HG02870 (cell line): Measurements from ENCODE around the gene PLEKHA8.

Experiments used
- ATAC-seq: cut with Tn5 transposase; IDR thresholded peaks from one replicate; pipeline ENCODE4 v1.9.1; 2021; ENCODE audit warnings: mild to moderate bottlenecking, moderate library complexity; ENCODE audit not compliant: unreplicated experiment

Gene PLEKHA8

DNA sequence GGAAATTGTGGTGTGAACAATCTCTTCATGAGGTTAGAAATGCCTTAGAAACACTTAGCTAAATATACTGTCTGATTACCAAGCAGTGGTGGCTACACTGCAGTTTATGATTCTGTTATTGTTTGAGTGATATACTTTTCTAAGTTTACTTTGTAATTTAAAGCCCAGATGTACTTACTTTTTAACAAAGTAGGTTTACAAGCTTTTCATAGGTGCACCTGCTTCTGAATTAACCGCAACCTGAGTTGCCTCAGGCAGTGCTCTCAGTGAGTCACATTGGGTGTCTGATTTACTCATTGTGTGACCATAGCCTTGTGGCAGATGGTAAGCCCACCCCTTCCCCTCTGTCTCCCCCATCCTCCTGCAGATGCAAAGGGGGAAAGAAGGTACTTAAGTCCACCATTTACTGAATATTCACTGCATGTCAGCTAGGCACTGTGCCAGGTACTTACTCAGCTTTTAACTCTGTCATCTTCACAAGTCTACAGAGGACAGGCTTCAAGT is 115.6 kb downstream of the PLEKHA8 start:
- ATAC-seq: peak; percentile 80

DNA sequence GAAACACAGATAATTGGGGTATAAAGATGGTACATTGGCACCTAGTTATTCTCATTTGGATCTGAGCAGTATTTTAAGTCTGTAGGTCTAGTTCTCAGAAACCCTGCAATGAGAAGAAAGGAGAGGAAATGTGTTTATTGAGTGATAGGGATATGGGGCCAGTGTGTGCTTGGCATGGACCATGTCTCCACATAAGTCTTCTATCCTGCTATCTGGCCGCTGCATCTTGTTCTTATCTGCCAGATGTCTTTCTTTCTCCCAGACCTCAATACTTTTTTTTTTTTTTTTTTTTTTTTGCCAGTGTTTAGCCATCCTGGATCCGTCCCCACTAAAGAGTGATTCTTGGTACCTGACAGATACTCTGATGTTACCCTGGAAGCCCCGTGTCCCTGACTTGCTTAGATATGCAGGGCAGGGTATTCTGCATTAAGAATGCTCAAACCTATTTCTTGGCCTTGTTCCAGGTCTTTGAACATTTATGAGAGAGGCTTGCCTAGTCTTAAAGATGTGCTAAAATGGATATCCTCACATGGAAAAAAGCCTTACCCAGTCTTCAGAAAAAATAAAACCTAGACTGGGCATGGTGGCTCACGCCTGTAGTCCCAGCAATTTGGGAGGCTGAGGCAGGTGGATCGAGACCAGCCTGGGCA is 116.6 kb downstream of the PLEKHA8 start:
- no peak for ATAC-seq

DNA sequence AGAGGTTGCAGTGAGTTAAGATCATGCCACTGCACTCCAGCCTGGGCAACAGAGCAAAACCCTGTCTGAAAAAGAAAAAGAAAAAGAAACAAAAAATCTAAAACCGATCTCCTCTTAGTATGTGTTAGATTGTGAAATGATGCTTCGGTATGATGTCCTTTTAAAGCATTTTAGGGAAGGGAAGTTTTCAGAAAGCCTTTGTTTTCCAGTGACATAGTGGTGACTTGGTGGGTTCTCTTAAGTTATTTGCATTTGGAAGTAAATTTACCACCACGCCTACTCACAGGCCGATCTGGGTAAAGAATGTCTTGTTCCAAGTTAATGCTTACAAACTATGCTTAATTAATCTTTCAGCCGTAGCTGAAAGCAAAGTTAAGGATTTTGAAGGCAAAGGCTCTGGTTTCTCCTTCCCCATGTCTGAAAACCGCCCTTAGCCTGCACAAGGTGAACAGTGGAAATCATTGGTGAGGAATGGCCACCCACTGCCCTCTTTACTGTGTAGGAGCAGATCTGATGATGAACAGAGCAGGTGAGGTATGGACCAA is 117.3 kb downstream of the PLEKHA8 start:
- ATAC-seq: no peak

DNA sequence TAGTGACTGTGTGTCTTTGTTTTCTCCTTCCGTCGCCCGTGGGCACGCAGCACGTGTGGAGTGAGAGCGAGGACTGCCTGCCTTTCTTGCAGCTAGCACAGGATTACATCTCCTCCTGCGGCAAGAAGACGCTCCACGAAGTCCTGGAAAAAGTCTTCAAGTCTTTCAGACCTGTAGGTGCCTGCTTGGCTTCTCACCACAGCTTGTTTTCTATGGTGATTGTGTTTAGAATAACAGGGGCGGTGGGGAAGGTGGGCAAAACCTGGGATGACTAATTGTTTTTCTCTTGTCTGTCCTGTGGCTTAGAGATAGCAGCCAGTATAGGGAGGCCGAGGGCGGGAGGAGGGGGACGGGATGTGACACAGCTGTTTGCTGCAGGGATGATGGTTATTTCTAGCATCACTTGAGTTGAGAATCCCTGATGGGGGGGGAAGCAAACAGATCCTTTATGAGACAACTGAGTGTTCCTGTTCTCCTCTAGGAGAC is 118.0 kb downstream of the PLEKHA8 start:
- no peak for ATAC-seq

DNA sequence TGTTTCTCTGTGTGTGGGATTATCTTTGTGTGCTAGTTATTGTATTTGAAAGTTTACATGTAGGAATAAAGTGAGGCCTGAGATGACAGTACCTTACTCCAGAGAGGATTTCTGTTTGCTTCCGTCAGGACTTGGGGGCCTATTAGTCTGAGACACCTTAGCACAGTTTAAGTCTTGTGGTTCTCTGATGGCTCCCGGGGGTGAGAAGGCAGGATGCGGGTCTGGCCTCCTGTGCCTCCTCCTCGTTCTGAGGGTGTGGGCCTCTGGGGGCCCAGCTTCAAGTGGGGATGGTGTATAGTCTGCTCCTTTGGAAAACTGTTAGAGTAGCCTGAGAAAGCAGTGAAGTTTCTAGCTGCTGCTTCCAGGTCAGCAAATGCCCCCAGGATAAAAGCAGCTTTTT is 119.0 kb downstream of the PLEKHA8 start:
- ATAC-seq: no peak

DNA sequence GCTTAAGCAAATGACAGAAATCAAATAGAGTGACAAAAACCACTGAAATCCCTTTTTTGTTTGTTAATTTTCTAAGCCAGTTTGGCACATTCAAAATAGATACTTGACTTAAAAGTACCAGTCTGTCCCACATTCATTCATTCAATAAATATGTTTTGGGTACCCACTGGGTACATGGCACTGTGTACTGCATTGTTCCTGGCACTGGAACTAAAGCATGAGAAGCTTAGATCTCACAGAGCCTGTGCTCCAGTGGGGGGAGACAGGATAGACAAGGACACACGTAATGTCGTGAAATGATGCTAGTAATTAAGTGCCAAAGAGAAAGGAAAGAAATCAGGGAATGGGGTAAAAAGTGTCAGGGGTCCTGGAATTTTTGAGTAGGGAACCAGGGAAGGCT is 119.6 kb downstream of the PLEKHA8 start:
- ATAC-seq: no peak

DNA sequence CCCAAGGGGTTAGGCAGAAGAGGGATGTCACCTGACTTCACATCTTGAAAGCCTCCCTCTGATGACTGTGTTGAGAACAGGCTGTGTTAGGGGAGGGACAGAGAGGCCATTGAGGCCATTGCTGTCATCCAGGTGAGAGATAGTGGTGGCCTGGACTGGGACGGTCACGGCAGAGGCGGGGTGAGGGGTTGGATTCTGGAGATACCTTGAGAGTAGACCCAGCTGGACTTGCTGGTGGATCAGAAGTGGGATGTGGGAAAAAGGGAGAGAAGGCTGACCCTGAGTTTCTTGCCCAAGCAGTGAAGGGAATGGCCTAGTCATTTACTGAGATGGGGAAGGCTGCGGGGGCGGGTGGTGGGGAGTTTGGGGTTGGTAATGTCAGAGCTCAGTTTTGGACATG is 120.2 kb downstream of the PLEKHA8 start:
- no peak for ATAC-seq

DNA sequence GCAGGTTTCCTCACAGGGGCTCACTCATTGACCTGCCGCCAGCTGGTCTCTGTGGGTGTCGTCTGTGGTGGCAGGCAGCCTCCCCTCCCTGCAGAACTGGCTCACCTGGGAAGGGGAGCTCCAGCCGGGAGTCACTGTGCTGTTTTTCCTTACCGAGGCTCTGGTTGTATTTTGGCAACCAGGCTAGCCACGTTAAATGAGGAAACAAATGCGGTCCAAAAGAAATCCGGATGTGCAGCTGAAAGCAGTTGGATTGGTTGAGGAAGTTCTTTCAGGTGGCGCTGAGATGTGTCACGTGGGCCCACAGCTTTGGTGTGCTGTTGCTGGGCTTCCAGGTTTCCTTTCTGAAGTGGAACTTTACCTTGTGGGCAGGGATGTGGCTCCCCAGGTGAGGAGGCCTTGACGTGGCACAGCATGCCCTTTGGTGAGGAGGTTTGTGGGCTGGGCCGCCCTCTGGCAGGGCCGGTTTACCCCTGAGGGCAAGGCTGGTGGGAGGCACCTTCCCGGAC is 120.8 kb downstream of the PLEKHA8 start:
- peak; percentile 43 for ATAC-seq

DNA sequence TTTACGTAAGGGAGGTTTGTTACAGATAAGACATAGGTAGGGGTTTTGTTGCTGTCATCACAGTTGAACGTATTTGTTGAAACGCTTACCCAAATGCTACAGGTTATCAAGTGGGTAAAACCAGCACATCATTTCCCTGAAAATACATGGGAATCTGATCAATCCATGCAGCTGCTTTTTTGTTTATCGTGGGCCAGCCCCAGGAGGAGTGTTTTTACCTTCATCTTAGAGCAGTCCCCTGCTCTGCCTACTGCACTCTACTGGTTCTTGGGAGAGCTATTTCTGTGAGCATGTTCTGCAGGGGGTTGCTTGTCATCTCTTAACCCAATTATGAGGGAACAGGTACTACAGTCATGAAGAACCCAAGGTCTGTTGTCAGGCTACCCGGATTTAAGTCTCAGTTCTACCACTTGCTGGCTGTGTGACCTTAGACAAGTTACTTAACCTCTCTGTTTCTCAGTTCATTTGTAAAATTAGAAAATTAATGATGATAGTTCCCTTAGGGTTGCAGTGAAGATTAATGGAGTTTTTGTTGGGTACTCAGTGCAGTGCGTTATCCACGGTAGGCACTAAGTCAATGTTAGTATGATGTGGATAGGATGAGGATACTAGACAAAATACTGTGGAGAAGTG is 121.5 kb downstream of the PLEKHA8 start:
- no peak for ATAC-seq

DNA sequence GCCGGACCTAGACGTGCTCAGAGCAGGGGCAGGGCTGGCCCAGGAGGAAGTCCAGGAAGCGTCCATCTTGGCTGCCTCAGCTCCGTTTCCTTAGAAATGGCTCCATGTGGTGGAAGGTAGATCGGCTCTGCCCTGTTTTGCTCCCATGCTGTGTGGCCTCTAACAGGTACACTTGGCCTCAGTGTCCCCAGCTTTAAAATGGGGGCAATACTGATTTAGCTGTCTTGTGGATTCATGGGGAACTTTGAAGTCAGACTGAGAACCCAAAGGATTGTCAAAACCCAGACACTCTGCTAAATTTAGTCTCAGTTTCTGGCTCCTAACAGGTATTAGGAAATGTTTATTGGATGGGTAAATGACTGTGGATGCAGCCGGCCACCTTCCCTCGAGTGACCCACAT is 122.5 kb downstream of the PLEKHA8 start:
- no peak for ATAC-seq

DNA sequence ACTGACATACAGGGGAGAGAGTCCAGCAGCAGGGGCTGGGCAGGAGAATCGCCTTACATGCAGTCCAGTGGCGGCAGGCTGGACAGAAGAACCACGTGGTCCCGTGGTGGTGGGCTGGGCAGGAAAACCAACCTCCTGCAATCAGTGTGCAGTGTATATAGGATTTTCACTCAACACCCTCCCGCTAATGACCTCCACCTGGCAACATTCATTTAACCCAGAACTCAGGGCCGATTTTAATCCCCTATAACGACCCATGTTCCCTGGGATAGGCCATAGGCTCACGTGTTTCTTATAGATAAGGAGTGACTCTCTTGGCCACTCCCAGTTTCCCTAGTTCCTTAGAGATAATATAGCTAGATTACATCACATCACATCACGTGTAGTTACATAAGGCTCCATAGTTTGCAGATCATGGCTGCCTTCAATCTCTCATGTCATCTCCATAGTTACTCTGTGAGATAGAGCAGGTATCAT is 125.9 kb downstream of the PLEKHA8 start:
- no peak for ATAC-seq

DNA sequence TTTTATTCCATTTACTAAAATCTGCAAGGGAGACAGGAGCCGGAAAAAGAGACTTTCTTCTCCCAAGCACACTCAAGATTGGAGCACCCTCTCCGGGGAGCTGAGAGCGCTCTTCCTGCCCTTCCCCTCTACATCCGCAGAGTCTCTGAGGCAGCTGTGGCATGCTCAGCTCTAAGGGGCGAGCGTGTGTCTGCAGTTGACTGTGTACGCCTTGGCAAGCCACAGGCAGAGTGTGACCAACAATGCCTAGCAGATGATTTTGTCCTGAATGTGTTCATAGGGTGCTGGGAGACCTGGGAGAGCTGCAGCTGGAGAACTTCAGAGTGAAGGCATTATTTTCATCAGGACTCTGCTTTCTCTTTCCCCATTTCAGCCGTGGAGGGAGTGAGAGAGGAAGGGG is 127.3 kb downstream of the PLEKHA8 start:
- ATAC-seq: no peak

DNA sequence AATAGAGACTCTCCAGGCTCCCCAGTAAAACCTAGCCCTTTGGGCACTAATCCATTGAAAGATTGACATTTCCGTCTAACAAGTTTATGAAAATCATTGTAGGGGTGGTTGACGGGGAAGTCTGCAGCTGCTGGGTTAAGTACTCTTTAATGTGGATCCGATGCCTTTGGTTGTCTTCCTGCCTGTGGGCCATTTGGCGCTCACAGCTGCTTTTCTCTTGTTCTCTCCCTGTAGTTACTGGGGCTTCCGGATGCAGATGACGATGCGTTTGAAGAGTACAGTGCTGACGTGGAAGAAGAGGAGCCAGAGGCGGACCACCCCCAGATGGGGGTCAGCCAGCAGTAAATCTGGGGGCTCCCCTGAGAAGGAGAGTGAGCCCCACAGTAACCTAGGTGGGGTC is 129.0 kb downstream of the PLEKHA8 start:
- ATAC-seq: no peak

DNA sequence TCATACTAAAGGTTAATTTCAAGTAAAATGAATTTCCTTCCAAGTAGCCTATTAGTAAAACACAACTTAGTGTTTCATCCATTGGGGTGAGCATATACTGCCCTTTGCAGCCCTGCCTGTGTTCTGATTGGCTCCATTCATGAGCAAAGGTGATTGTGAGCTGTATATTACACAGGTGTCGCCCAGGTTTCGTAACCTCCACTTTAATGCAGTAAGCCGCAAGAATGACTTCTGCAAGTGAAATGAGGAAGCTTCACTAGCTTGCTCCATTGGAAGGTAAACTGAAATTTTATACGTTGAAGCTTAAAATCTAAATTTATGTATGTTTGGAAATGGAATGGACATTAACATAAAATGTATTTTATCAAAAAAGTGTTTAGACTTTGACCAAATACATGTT is 131.0 kb downstream of the PLEKHA8 start:
- ATAC-seq: peak; percentile 43

DNA sequence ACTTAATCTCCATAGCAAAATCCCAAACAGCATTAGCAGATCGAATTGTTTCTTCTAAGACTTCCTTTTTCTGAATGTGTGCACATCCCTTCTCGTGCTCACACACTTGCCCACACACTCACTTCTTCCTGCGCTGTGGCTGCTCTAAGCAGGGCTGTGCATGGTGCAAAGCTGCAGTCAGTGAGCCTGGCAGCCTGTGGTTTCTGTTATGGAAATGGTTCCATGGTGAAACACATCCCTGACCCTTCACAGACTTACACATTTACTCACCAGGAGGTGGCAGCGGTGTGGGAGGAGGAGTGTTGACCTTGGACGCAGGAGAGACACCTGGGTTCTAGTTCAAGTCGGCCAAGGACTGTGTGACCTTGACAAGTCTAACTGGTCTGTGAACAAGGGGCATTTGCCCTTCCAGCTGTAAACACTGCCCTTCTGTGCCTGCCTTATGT is 131.5 kb downstream of the PLEKHA8 start:
- no peak for ATAC-seq

DNA sequence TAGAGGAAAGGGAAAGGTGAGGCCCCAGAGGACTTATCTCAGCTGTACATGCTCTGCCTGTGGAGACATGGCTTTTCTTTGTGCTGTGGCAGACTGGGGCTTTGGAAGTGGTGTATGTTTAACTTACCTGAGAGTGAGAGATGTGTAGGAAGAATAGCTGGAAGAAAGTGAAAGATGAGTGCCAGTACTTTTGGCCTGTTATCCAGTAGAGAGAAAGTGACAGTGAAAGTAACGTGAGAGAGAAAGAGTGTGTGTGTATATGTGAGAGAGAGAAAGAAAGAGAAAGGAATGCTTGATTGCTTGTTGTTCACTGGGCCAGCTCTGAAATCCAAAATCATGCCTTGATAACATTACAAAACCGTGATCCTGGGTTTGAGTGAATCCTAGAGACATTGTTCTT is 132.1 kb downstream of the PLEKHA8 start:
- ATAC-seq: no peak

DNA sequence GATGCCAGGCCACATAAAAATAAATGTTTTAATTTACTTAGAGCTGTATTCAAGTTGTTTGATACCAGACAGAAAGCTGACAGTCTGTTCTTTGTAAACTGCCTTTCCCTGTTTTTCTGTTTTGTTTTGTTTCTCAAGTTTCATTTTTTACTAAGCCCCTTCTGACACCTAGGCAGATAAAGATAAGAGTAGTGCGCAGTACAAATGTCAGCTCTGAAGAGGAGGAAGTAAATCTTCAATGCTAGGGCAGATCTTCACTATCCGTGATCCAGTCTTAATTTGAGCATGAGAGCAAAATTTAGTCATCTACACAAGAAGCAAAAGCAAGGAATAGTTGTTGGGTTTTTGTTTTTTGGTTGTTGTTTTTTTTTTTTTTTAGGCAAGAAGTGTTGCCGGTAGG is 133.9 kb downstream of the PLEKHA8 start:
- ATAC-seq: no peak

DNA sequence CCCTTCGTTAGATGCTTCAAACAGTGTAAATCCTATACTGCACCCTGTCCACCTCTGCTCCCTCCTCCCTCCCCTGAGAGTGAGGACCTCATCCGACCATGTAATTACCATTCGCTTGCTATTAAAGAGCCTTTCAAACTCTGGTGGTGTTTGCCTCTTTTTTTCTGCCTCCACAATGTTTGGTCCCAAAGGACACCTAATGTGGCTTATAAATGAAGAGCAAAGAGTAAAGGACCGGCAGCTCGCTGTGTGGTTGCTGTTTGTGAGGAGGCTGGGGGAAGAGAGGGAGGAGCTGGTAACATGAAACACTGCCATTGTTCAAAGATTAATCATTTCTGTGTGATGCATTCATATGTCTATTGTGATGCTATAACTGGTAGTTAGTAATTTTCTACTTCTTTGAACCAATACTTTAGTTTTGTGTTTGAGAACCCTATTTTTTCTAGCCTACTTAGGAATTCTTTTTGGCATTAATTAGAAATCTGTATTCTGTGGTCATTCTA is 134.5 kb downstream of the PLEKHA8 start:
- no peak for ATAC-seq

DNA sequence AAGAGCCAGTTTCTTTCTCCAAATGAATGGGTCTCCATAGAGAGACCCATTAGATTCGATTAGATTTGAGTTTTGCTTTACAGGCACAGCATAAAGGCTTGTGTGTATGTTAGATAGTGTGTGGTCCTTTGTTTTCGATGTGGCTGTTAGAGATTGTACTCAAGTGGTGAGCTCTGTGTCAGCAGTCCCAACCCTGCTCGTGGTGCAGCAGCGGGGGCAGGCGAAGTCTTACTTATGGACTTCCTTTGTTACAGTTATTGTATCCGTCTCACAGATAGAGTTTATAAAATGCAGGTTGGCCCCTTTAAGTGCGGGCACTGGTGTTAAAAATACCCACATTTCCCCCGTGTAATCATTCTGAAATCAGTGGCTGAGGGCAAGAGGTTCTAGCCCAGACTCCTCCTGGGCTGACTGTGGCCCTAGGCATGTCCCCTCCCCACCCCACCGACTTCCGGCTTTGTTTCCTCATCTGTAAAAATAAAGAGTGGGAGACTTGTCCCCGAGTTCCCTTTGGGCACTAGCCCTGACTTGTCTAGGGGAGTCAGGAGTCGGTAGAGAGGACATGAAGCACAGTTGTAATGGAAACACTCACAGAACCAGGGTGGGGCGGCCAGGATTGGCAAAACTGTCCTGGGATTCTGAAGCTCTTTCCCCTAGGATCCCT is 135.2 kb downstream of the PLEKHA8 start:
- ATAC-seq: no peak

DNA sequence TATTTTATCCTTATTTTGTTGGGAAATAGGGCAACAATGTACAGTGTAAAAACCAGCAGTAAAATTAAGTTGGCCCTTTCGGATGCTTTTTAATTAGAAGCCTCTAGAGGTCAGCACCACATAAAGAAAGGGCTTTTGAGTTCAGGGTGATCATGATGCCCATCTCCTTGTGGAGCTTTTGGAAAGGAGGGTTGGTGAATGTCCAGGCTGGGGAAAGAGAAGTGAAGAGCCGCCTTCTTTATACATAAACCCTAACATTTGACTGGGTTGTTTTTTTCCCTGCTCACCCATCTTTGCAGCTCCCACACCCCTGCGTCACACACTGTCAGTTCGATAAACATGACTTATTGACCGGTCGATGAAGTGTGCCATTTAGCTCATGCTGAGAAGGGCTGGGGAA is 136.4 kb downstream of the PLEKHA8 start:
- no peak for ATAC-seq

DNA sequence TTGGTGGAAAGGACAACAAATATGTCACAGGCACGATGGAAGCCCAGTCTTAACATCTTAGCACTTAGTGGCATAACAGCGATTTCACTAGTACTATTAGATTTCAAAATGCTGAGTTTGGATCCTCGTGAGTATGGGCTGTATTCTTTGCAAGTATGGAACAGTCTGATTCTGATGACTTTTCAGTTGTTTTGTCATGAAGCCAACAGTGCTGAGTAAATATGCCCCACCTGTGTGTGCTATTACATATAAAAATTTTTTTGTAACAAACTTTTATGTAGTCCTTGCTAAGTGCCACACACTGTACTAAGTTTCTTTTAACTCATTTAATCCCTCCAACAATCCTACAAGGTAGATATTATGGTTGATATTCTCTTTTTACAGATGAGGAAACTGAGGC is 137.4 kb downstream of the PLEKHA8 start:
- no peak for ATAC-seq
